Measurements from ENCODE around the gene IGSF8. TPM values are rescaled to one million over a fixed set of nuclear protein-coding genes. Genes with fewer than 3 reads are reported as not detected.

IGSF8 gene
- total RNA-seq, 1 experiment from 2014 or later = 101 TPM

- no peak overlapping the region for H3K27ac Mint-ChIP-seq
- DNase-seq (ENCODE audit: low spot score) (no peak), ATAC-seq (no peak)
- H3K4me1 Mint-ChIP-seq = peaks cover 32% of the 10 kb centered on the region
- H3K9me3 Mint-ChIP-seq = no peaks in the 10 kb centered on the region
- POLR2A ChIA-PET = interaction anchor here (0.6 kb wide), 1 partner anchor 14 kb away, joined by 3 read pairs; no protein-coding TSS in a partner anchor
- H3K36me3 Mint-ChIP-seq = peaks cover 22% of the 10 kb centered on the region
- TF ChIP-seq FOXP4 (CRISPR knock-in tag; IDR thresholded peaks at IDR 0.05) (no peak), ZNF416 (CRISPR knock-in tag; IDR thresholded peaks at IDR 0.05) (no peak), TEAD1 (CRISPR knock-in tag; IDR thresholded peaks at IDR 0.05) (no peak), ATF1 (CRISPR knock-in tag; IDR thresholded peaks at IDR 0.05) (no peak), ZMAT4 (CRISPR knock-in tag; IDR thresholded peaks at IDR 0.05) (no peak), ZNF219 (CRISPR knock-in tag; IDR thresholded peaks at IDR 0.05; ENCODE audit: borderline replicate concordance) (no peak), IRF1 (CRISPR knock-in tag; IDR thresholded peaks at IDR 0.05) (no peak)
- TF ChIP-seq, protein P1, sequence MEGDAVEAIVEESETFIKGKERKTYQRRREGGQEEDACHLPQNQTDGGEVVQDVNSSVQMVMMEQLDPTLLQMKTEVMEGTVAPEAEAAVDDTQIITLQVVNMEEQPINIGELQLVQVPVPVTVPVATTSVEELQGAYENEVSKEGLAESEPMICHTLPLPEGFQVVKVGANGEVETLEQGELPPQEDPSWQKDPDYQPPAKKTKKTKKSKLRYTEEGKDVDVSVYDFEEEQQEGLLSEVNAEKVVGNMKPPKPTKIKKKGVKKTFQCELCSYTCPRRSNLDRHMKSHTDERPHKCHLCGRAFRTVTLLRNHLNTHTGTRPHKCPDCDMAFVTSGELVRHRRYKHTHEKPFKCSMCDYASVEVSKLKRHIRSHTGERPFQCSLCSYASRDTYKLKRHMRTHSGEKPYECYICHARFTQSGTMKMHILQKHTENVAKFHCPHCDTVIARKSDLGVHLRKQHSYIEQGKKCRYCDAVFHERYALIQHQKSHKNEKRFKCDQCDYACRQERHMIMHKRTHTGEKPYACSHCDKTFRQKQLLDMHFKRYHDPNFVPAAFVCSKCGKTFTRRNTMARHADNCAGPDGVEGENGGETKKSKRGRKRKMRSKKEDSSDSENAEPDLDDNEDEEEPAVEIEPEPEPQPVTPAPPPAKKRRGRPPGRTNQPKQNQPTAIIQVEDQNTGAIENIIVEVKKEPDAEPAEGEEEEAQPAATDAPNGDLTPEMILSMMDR (IDR thresholded peaks at IDR 0.05) = no peak
- TF ChIP-seq, protein P2, sequence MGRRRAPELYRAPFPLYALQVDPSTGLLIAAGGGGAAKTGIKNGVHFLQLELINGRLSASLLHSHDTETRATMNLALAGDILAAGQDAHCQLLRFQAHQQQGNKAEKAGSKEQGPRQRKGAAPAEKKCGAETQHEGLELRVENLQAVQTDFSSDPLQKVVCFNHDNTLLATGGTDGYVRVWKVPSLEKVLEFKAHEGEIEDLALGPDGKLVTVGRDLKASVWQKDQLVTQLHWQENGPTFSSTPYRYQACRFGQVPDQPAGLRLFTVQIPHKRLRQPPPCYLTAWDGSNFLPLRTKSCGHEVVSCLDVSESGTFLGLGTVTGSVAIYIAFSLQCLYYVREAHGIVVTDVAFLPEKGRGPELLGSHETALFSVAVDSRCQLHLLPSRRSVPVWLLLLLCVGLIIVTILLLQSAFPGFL (CRISPR knock-in tag; IDR thresholded peaks at IDR 0.05; ENCODE audit: borderline replicate concordance) = no peak
- TF ChIP-seq, protein P3, sequence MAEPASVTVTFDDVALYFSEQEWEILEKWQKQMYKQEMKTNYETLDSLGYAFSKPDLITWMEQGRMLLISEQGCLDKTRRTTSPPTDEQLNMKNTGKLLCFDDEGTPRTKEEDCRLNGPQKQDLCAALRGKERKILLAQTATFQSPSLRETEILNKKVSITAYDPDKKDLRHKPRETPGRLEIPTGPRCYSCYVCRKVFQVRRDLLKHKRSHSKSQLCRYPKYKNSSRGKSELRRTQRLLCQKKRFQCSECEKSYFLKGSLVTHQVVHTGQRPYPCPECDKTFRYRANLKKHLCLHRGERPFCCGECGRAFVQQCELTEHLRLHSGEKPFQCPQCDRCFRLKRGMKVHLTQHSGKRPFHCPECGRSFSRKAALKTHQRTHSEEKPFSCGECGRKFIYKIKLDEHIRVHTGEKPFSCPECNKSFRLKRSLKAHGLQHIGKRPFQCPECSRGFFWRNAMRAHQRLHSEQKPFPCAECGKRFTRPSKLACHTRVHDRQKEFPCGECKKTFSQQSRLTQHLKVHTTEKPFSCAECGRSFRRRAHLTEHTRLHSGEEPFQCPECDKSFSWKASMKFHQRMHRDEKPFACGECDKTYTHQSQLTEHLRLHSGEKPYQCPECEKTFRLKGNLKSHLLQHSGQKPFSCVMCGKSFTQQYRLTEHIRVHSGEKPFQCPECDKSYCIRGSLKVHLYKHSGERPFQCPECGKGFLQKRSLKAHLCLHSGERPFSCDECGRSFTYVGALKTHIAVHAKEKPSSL (CRISPR knock-in tag; conservative IDR thresholded peaks at IDR 0.05) = no peak
- TF ChIP-seq, protein P4, sequence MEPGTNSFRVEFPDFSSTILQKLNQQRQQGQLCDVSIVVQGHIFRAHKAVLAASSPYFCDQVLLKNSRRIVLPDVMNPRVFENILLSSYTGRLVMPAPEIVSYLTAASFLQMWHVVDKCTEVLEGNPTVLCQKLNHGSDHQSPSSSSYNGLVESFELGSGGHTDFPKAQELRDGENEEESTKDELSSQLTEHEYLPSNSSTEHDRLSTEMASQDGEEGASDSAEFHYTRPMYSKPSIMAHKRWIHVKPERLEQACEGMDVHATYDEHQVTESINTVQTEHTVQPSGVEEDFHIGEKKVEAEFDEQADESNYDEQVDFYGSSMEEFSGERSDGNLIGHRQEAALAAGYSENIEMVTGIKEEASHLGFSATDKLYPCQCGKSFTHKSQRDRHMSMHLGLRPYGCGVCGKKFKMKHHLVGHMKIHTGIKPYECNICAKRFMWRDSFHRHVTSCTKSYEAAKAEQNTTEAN (CRISPR knock-in tag; IDR thresholded peaks at IDR 0.05) = no peak
- H3K27me3 Mint-ChIP-seq (ENCODE audit: low read depth) = no peaks in the 10 kb centered on the region; the same call in 1 of the 2 replicates
- H3K4me3 Mint-ChIP-seq = no peak overlapping the region
- CTCF ChIA-PET = interaction anchor here (8.1 kb wide), 1 partner anchor 161 kb away, joined by 62 read pairs; no protein-coding TSS in a partner anchor
Observed at GRCh38 chr1:160091666-160092223, 6.7 kb downstream of the IGSF8 start.

- peaks cover 22% of the 10 kb centered on the region for H3K36me3 Mint-ChIP-seq
- ATAC-seq = no peak
- peaks cover 28% of the 10 kb centered on the region for H3K4me1 Mint-ChIP-seq
- no peak overlapping the region; the same call in none of the 2 replicates for H3K27ac Mint-ChIP-seq
- ChIA-PET POLR2A (no interaction called here), CTCF (interaction anchor here (0.9 to 8.1 kb wide), 4 partner anchors 10 to 162 kb away, joined by 3 to 62 read pairs (median 5); no protein-coding TSS in a partner anchor)
- H3K27me3 Mint-ChIP-seq (ENCODE audit: low read depth) = peaks cover 4% of the 10 kb centered on the region
- no peak overlapping the region for H3K4me3 Mint-ChIP-seq
- TF ChIP-seq USF2 (CRISPR knock-in tag; IDR thresholded peaks at IDR 0.05) = no peak
- H3K9me3 Mint-ChIP-seq = no peaks in the 10 kb centered on the region
- no peak for DNase-seq (ENCODE audit: low spot score)
Observed at GRCh38 chr1:160090760-160091159, 7.7 kb downstream of the IGSF8 start.

Measured in WTC11 (cell line).